Measurements from ENCODE around the gene STPG2. TPM values are rescaled to one million over a fixed set of nuclear protein-coding genes. Genes with fewer than 3 reads are reported as not detected.

Gene STPG2
- total RNA-seq, 4 donors from 2014 or later, result 1.5 to 2.8 (median 2.1) TPM

- Histone ChIP-seq H3K36me3 (no peaks in the 10 kb centered on the region), H3K4me1 (no peaks in the 10 kb centered on the region), H3K4me3 (replicated peaks in 1 of 3) (no peak overlapping the region), H3K27me3 (no peaks in the 10 kb centered on the region), H3K9me3 (no peaks in the 10 kb centered on the region), H3K27ac (no peak overlapping the region)
- intact Hi-C loops (cut with DNase I), result no loop called here
- no peak for DNase-seq
- TF ChIP-seq POLR2A (IDR thresholded peaks at IDR 0.05) (no peak), CTCF (IDR thresholded peaks at IDR 0.05) (no peak)
- 81 to 90% methylated on average over 3 of the region's 3 CpGs for WGBS, 2 donors
These were observed 395.3 kb downstream of the STPG2 start for GRCh38 chr4:97747945-97748344.

- Histone ChIP-seq H3K36me3 (no peaks in the 10 kb centered on the region), H3K9me3 (no peaks in the 10 kb centered on the region), H3K27ac (no peak overlapping the region), H3K4me3 (replicated peaks in 1 of 3) (no peak overlapping the region), H3K27me3 (no peaks in the 10 kb centered on the region), H3K4me1 (no peaks in the 10 kb centered on the region)
- WGBS, 2 donors, result 7 to 15% methylated on average over 4 of the region's 4 CpGs
- TF ChIP-seq POLR2A (IDR thresholded peaks at IDR 0.05) (no peak), CTCF (IDR thresholded peaks at IDR 0.05) (peak in 4 of 6 experiments; percentile 18 to 46 (median 37))
- intact Hi-C loops (cut with DNase I), result no loop called here
- no peak for DNase-seq
These were observed 422.3 kb downstream of the STPG2 start for GRCh38 chr4:97720869-97721432.

GRCh38 chr4:97691111-97691605, 452.1 kb downstream of the STPG2 start:
- no peak overlapping the region for H3K4me3 ChIP-seq (replicated peaks in 1 of 3)
- H3K4me1 ChIP-seq, result no peaks in the 10 kb centered on the region
- no peak overlapping the region for H3K27ac ChIP-seq
- no peak for DNase-seq
- no peaks in the 10 kb centered on the region for H3K27me3 ChIP-seq
- 74 to 89% methylated on average over 3 of the region's 3 CpGs for WGBS, 2 donors
- intact Hi-C loops (cut with DNase I), result no loop called here
- no peaks in the 10 kb centered on the region for H3K9me3 ChIP-seq
- no peak for TF ChIP-seq POLR2A (IDR thresholded peaks at IDR 0.05)
- TF ChIP-seq CTCF (IDR thresholded peaks at IDR 0.05), result no peak
- no peaks in the 10 kb centered on the region for H3K36me3 ChIP-seq

GRCh38 chr4:97670703-97671269, 472.5 kb downstream of the STPG2 start:
- WGBS, 2 donors, result 76 to 81% methylated on average over 1 of the region's 1 CpG
- no peak overlapping the region for H3K4me3 ChIP-seq (replicated peaks in 1 of 3)

More at GRCh38 chr4:97670703-97671269, 472.5 kb downstream of the STPG2 start:
- TF ChIP-seq CTCF (IDR thresholded peaks at IDR 0.05), result no peak
- no peak overlapping the region for H3K27ac ChIP-seq
- no peak for DNase-seq
- no peaks in the 10 kb centered on the region for H3K4me1 ChIP-seq
- intact Hi-C loops (cut with DNase I), result no loop called here
- H3K9me3 ChIP-seq, result no peaks in the 10 kb centered on the region
- H3K27me3 ChIP-seq, result no peaks in the 10 kb centered on the region
- H3K36me3 ChIP-seq, result no peaks in the 10 kb centered on the region
